Retinal pigment epithelial cell (primary cell): ENCODE data around the gene SUPT3H.

Experiments
- DNase-seq: peaks from one replicate; pipeline ENCODE4 v3.0.0-alpha.2; 2010; ENCODE audit warnings: low read depth
- H3K4me3 ChIP-seq: 2 replicates; pipeline ENCODE4 v1.5.1; 2011; ENCODE audit warnings: mild to moderate bottlenecking, low read length, control low read depth, moderate library complexity
- CTCF ChIP-seq: conservative IDR thresholded peaks from 2 replicates; pipeline ENCODE4 v1.5.1; 2011; ENCODE audit warnings: low read depth, low read length, control low read depth, inconsistent platforms

SUPT3H gene

GRCh38 chr6:45104429-45104828 is 273.3 kb downstream of the SUPT3H start:
- DNase-seq, result no peak
- TF ChIP-seq CTCF, result no peak
- no peak overlapping the region for H3K4me3 ChIP-seq

- H3K4me3 ChIP-seq, result no peak overlapping the region
- no peak for TF ChIP-seq CTCF
- DNase-seq, result no peak
Measured at GRCh38 chr6:45098256-45098655, 279.5 kb downstream of the SUPT3H start.

DNA sequence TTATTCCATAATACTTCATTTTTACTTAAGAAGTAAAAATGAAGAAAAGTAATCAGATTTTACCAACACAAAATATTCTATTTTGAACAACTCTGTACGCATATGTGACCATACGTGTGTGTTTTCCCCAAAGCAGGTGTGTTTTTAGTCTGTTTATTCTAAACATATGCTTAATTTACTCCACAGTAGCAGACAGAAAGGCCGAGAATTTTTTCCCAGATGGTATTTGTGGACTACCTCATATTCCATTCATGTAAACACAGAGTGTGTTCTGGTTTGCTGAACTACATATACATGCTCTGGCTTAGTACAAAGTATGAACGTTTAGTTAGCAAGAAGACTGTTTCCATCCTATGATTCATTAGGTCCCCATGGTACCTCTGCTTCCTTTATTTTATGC is 282.9 kb downstream of the SUPT3H start:
- no peak for DNase-seq
- no peak for TF ChIP-seq CTCF
- no peak overlapping the region for H3K4me3 ChIP-seq

GRCh38 chr6:45092135-45092534 is 285.6 kb downstream of the SUPT3H start:
- DNase-seq, result no peak
- no peak for TF ChIP-seq CTCF
- H3K4me3 ChIP-seq, result no peak overlapping the region

DNA sequence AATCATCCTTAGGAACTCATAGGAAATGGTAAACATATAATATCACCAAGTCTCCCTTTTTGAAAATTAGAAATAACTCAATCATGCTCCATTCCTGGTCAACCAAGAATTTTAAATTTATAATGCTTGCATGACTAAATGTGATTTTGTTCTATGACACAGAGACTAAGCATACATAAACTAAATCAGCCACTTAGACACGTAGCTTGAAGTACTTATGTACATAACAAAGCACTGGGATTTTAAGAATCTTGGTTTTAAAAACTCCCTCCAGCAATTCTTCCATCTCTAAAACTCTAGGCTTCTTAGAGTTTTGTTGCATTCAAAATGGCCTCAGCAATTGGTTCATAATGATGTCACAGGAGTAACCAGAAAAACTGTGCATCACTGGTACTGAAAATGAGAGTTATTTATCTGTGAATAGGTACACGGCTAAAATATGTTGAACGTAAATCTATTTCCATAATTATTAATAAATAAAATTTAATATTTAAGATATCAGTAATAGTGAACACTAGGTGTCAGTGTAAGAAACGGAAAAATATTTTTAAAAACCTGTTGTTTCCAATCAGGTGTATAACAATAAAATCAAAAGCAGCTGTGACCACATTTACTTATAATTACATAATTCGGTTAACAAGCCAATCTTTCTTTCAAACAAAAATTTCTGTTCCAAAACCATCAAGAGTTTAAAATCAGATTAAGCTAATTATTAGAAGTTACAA is 291.2 kb downstream of the SUPT3H start:
- no peak overlapping the region for H3K4me3 ChIP-seq
- no peak for DNase-seq
- TF ChIP-seq CTCF, result peak; percentile 3

- no peak for DNase-seq
- no peak for TF ChIP-seq CTCF
- H3K4me3 ChIP-seq, result no peak overlapping the region
Measured at GRCh38 chr6:45084257-45084656, 293.5 kb downstream of the SUPT3H start.

GRCh38 chr6:45082091-45082490 is 295.6 kb downstream of the SUPT3H start:
- no peak for DNase-seq
- no peak for TF ChIP-seq CTCF
- H3K4me3 ChIP-seq, result no peak overlapping the region
